Fibroblast of skin of left quadriceps (primary cell): ENCODE measurements around the gene TSPAN10.
"Not testable (repeated sequence)": the region's sequence is repeated elsewhere in the genome, so short reads cannot be mapped to it uniquely, and the experiment has no call there.

Source experiments
- DNase-seq, 2 experiments: peaks; one replicate each; pipeline ENCODE4 v3.0.0-alpha.2; 2013; ENCODE audit warnings: low read depth in 2 of 2

Gene TSPAN10

DNA sequence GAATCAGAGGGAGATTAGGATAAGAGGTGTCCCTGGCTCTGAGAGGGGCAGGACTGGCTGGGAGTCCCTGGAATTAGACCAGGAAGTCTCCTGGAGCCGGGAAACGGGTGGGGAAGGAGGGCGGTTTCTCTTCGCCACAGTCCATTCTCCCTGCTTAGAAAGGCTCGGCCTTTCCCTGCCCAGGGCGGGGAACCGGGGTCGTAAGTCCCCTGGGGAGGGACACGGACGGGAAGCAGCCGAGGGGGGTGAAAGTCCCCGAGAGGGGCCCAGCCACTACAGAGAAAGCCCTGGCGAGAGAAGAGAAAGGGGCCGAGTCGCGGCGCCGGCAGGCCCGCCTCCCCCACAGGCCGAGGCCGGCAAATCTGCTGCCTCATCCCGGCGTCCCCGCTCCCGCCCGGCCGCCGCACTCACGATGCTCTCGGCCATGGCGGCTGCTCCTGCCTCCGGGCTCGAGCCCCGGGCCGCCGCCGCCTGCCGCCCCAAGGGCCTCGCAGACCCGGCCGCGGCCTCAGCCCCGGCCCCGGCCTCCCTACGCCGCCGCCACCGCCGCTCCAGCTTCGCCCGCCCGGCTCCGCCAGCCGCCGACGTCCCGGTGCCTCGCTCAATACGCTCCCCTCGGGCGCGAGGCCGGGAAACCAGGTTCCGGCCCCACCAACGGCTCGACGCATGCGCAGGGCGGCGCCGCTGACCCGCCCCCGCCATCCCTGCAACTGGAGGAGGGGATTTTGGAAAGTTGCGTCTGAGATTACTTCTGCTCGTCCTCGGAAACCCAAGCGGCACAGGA is at the start of gene TSPAN10, which contains the start of gene NPLOC4:
Gene TSPAN10, plus strand, starts transcription at position 692 of the 784 bp plus-strand sequence. CDS start 5,217 bp downstream, outside the sequence.
Gene NPLOC4, minus strand, starts transcription at position 608 of the 784 bp plus-strand sequence. Its CDS starts 182 bp downstream, at position 426.
- DNase-seq, result peak; percentile 70 to 72

DNA sequence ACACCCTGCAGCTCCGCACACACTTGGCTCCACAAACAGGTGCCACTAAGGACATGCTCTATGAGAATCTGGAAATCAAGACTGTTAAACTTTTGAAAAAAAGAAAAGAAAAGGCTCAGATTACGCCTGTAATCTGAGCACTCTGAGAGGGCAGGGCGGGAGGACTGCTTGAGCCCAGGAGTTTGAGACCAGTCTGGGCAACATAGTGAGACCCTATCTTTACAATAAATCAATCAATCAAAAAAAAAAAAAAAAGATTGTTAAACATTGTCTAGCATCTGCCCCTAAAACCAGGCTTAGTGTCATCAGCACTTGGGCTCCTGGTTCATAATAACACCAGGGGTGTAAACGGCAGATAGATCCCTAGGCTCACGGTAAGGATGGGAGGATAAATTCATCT is 47.4 kb upstream of the TSPAN10 start:
- DNase-seq, result no peak

DNA sequence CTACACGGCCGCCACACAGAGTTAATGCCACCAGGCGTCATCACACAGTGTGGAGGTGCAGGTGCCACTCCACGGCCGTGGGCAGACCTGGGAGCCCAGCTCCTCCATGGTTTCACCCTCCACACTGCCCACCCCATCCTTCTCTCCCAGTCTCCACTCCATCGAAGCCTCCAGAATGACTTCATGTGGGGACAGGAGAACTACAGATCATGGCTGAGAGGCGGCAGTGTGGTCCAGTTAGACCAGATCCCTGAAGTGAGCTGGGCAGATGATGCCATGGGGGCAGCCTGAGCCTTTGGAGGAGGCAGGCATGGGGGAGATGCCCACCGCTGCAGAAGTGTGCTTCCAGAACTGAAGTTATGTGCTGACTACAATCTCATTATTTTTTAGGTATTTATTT is 46.9 kb upstream of the TSPAN10 start:
- no peak for DNase-seq

DNA sequence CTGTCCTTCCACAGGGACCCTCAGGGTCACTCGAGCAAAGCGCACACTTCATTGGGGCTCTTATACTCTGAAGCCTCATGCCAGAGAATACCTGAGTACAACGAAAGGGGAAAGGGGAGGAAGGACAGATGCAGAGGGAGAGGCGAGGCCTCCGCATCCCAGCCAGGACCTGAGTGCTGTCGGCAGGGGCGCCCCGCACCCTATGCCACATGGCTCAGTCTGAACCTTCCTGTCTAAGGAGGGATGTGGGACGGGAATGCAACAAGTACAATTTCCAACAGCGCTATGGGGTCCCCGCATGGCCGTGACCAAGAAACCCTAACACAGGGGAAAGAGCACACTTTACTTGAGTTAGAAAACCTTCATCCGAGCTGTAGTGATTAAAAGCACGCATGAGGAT is 45.0 kb upstream of the TSPAN10 start:
- DNase-seq, result no peak

DNA sequence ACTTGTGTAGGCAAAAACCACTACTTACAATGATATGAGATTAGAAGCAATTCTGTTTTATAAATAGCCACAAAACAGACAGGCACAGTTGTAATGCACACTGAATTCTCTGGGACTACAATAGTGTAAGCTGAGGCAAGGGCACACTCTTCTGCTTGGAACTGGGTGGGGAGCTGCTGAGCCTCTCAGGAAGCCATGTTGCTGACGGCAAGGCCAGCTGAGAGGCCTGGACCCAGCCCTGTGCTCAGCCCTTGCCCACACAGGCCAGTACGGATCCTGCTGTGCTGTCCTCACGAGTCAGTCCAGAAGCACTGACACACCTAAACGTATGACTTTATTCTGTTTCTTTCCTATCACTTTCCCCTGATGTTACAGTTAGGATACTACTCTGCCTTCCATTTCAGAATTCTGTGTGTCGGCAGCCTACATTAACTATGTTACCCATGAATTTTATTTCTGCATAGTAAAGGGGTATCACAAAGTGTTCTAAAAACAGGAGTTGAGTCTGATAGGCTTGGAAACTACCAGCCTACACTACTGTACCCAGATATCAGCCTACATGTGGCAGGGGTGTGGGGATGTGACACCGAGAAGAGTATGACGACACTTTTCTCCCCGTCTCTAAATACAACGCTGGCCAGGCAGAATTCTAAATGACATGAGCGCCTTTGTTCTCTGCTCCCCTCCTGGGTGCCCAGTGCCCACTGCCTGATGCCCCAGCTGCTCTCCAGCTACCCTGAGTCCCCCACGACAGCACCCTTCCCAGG is 43.7 kb upstream of the TSPAN10 start:
- no peak for DNase-seq

DNA sequence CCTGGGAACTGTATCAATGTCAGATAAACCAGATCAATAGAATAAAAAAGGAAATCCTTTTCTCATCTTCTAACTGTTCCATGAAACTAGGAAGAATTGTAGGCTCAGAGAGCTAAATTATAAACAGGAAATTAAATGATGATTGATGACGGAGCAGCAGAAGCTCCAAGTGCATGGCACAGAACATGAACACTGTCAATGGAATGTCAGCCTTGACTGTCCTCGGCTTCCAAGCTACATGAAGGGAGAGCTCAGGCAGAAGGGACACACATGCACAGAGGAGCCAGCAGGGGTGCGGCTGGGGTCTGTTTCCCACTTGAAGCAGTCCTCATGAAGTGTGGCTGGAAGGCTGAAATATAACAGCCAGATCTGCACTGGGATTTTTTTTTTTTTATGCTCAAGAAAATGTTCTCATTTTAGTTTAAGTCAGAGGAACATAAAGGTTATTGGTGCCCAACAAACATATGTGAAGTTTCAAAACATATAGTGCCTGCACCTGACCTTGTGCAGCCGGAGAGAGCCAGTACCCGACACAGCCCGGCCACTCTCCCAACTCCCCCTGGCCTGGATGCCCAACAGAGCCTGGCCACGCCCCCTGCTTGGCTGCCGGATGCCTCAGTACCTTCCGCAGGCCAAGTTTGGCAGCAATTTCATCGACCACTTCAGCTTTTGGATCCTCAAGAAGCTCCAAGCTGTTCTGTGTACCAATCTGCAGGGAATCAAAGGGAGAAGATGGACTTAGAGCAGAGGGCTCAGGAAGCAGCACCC is 37.1 kb upstream of the TSPAN10 start:
- peak; percentile 53 to 59 for DNase-seq

DNA sequence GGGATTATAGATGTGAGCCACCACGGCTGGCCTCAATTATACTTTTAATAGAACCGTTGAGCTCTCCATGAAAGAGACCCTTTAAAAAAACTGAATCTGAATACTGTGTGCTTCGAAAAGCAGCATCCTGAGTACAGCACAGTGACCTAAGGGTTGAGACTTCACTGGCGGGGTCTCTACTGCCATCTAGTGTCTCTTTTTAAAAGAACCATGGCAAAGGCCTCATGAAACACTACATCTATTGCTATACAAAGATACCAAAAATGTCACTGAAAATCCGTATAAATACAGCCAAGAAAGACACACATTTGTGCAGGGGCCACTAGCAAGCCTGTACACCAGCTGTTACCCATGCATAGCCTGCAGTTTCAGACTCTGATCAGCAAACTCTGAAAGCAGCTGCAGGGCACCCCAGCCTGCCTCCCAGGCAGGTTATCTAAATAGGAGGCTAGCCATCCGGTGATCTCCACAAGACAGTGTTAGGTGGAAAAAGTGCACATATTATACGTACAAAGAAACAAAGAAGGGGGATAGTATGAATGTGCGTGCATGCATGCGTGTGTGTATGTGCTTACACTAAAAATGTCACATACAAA is 35.4 kb upstream of the TSPAN10 start:
- peak; percentile 61 to 66 for DNase-seq

DNA sequence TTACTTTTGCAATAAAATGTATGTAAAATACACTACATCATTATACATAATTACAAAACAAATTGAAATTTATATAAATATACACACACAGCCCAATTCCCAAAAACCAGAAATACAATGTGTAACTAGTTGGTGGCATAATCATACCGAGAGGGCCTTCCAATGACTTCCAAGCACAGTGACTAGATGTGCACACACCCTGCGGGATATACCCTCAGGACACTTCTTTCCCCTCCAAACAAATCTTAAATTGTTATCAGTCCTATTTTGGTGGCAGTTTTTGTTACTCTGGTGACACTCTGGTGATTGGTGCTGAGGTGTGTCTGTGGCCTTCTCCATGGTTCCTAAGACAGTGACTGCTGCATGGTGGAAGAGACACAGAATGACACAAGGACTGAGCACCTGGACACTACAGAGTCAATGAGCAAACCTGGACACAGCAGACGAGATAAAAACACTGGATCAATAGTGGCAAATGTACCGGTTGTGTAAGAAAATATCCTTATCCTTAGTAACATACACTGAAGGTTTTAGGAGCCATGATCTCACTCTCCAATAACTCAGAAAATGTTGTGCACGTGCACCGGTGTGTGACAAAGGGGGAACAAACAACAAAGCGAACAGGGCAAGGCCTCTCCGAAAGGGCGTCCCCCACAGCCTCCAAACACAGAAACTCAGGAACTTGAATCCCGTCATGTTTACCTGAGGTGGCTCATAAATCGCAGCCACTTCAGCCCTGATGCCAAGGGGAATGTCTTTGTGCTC is 33.0 kb upstream of the TSPAN10 start:
- no peak for DNase-seq

DNA sequence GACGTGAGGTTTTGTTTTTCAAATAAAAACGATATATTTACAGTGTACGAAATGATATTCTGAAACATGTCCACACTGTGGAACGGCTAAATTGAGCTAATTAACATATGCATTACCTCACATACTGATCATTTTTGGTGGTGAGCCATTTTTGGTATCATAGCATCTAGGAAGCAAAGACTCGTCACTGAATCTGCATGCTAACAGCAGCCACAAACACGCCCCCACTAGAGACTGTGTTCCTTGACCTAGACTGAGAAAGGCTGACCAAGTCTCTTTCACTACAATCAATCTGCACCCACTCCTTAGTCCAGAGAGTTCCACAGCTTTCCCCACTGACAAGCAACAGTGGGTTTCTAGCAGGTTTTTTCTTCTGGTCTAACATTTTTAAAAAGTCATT is 29.6 kb upstream of the TSPAN10 start:
- no peak for DNase-seq

DNA sequence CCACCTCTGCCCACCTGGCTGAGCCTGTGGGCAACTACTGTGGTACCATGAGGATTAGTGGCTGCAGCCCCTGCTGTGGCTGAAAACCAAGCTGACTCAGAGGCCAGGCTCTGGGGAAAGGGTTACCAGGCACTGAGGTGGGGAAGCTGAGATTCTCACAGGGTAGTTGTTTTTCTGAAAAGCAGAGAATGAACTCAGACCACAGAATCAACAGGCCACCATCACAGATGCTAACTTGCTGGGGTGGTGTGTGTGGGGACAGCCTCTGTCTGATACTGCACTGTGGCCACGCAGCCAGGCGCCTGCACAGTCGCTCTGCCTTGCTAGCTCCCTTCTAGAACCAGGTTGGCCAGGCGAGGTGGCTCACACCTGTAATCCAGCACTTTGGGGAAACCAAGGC is 28.9 kb upstream of the TSPAN10 start:
- no peak for DNase-seq

DNA sequence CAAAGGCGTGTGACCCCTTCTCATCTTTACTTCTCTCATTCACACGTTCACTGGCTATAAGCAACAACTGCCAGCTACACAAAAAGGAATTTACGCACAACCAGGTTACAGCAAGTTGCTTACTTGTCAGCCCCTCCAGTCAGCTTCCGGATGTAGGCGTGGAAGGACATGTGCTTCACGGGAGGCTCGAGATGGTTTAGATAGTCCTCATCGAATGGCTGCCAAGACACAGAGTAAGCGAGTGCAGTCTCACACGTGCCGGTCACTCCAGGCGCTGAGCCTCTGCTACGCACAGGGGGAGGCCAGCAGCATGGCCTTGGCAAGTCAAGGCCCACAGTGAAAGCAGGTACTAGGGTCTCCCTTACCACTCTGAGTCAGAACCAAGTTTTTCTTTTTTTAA is 28.4 kb upstream of the TSPAN10 start:
- DNase-seq, result no peak

DNA sequence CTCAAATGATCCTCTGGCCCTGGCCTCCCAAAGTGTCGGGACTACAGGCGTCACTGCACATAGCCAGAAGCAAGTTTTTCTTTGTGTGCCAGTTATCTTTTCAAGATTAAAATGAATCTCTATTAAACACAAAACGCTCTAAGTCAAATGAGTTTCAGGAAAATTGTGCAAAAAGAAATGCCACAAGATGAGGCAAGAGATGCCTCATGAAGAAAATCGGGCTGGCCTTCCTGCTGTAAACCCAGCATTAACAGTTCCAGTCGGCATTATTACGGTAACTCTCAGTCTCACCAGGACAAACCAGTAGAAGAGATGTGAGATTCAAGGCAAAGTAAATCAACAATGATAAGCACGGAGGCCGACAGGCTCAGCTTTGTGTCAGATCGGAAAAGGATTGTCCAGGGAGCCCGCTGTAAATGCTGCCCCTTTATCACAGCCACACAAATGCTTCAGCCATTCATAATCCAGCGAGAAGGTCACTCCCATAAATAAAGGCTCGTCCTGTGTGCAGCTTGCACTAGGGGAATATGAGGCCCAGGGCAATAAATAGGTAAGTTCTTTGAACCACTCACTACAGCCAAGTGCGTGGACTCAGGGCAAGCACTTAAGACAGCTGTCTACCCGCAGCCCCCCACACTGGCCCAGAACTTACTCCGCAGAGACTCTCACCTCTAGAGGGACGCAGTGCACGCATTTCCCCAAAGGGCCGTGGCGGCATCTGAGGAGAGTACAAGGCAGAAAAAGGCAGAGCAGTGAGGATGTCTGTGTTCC is 27.3 kb upstream of the TSPAN10 start:
- no peak for DNase-seq

DNA sequence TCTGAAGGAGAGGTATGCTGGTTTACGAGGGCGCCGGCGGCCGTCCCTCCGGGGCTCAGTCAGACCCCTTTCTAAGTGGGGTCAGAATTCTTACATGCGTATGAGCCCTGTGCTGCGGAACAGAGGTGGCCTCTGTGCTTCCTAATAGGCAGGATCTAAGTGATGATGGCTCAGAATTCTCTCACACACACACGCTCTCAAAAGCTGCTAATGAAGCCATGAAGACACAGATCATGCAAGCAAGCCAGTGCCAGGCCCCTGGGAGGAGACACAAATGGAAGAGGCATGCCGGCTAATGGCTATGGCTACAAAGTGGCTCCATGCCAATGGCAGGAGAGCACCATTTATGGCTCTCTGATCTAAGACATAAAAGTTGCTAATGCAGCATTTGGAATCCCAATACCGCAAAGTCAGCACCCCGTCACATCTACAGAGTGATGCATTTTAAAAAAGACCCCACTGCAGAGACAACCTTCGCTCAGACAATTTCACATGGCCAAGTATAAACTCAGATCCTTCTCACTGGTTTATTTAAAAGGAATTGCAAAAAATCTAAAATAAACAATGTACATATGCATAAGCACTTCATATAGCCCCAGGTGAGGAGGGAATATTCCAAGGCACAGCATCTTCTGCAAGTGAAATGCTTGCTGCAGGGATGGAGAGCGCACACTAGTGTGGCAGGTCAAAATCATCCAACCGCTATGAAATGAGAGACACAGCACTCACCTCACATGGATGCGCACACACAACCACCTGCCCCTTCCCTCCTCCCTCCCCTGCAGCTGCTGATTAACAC is 24.6 kb upstream of the TSPAN10 start:
- no peak for DNase-seq

DNA sequence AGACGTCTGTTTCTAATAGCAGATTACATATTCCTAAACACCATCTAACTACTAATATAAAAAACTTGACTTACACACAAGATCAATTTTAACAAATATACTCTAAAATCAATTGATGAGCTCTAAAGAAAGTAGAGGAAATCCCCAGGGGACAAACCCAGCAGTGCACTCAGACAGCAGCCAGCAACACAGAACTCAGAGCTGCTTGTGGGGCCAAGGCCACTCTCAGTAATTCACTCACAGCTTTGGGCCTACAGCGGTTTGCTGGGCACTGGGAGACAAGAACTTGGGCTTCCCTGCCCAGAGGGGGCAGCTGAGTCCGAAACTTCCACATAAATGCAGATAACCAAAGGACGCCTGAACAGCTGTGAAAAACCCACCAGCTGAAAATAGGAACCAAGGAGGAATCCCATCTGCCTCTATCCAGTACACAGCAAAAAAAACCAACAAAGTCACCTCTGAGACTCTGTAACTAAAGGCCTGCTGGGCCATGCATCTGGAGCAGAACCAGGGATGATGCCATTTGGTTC is 21.5 kb upstream of the TSPAN10 start:
- DNase-seq, result no peak

DNA sequence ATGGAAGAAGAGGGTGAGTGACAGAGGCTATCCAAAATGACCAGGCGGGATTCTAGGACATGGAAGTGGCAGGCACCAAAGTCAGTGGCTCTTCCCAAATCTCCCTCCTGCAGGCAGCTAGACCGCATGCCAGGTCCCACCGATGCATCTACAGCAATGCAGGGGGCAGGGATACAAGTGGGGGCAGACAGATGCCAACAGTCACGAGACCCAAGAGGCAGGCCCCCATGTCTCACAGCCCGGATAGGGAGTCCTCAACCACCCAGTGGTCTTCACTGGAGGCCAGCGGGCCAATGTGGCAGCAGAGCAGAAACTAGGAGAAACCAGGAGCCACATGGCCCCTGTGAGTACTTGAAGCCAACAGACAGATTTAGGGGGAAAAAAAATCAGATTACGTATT is 20.1 kb upstream of the TSPAN10 start:
- DNase-seq, result no peak

DNA sequence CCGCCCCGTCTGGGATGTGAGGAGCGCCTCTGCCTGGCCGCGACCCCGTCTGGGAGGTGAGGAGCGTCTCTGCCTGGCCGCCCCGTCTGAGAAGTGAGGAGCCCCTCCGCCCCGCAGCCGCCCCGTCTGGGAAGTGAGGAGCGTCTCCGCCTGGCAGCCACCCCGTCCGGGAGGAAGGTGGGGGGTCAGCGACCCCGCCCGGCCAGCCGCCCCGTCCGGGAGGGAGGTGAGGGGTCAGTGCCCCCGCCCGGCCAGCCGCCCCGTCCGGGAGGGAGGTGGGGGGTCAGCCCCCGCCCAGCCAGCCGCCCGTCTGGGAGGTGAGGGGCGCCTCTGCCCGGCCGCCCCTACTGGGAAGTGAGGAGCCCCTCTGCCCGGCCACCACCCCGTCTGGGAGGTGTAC is 18.7 kb upstream of the TSPAN10 start:
- DNase-seq, result not testable (repeated sequence)

DNA sequence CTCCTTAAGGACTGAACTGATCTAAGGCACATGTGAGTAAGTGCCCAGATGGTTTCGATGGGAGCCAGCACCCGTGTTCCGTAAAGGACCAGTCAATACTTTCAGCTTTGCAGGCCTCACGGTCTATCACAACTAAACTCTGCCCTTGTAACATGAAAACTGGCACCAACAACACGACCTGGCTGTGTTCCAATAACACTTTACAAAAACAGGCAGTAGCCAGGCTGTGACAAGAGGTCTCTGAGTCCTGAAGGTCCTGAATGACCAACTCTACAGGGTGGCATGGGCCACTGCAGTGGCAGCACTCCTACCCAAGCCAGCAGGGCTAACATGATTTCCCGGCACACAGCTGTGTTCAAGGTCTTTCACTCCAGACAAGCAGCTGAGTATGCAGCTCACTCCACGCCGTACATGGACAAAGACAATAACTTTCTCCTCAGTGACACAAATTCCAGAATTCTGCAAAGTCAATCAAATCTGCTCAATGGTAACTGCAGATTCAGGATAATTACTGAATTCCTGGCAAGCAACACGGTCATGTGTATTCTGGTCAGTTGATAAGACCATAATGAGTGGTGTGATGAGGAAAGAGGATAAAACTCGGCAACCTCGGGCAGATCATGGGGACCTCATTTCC is 15.4 kb upstream of the TSPAN10 start:
- DNase-seq, result no peak

DNA sequence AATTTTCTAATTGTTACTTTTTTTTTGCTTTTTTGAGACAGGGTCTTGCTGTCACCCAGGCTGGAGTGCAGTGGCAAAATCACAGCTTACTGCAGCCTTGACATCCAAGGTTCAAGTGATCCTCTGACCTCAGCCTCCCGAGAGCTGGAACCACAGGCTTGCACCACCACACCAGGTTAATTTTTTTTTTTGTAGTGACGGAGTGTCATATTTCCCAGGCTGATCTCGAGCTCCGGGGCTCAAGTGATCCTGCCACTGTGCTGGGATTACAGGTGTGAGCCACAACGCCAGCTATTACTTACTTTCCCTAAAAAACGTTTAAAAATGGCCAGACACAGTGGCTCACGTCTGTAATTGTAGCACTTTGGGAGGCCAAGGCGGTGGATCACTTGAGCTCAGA is 6.7 kb upstream of the TSPAN10 start:
- no peak for DNase-seq

DNA sequence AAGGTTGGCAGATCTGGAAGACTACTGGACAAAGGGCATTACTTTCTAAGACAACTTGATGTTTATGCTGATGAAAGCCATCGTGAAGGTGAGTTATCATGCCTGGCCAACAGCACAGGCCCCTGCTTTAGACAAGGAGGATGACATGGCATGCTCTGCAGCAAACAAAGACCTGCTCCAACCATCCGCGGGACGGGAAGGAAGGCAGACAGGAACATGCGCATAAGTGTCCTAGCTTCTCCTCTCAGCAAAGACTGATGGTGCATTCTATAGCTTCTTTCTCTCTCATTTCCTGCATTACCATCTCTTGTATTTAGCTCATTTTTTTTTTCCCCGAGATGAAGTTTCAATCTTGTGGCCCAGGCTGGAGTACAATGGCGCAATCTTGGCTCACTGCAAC is 5.5 kb upstream of the TSPAN10 start:
- no peak for DNase-seq
